Hepatocyte (in vitro differentiated cells): Measurements from ENCODE around the gene C10orf143.

Experiments
- EZH2phosphoT487 ChIP-seq: fragments of 200-600 bp; sonication (generic); IDR thresholded peaks from one replicate; pipeline ENCODE4 v1.6.1; 2018; ENCODE audit warnings: antibody characterized with exemption, mild to moderate bottlenecking, low read depth, moderate library complexity; ENCODE audit not compliant: unreplicated experiment, severe bottlenecking
- TF ChIP-seq, protein P1 (sequence below): fragments of 200-600 bp; sonication (generic); IDR thresholded peaks from 2 replicates; pipeline ENCODE4 v1.5.1; 2016; ENCODE audit warnings: antibody characterized with exemption, mild to moderate bottlenecking; ENCODE audit not compliant: poor library complexity

DNA sequence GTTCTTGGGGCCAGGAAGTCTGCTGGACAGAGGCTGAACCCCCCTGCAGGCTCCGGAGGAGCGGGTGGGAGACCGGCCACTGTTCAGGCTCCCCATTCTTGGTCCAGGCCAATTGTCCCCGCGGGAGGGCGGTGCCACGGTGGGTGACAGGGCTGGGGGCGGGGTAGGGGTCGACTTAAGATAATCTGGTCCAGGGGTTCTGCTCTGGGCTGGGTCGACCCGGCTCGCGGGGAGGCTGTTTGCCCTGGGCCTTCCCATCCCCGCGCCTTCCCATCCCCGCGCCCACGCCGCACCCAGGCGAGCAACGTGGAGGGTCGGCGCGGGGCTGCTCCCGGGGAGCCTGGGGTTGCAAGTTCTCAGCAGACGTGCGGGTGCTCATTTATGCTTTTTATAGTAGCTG, 18.3 kb upstream of the C10orf143 start:
- TF ChIP-seq, protein P1, sequence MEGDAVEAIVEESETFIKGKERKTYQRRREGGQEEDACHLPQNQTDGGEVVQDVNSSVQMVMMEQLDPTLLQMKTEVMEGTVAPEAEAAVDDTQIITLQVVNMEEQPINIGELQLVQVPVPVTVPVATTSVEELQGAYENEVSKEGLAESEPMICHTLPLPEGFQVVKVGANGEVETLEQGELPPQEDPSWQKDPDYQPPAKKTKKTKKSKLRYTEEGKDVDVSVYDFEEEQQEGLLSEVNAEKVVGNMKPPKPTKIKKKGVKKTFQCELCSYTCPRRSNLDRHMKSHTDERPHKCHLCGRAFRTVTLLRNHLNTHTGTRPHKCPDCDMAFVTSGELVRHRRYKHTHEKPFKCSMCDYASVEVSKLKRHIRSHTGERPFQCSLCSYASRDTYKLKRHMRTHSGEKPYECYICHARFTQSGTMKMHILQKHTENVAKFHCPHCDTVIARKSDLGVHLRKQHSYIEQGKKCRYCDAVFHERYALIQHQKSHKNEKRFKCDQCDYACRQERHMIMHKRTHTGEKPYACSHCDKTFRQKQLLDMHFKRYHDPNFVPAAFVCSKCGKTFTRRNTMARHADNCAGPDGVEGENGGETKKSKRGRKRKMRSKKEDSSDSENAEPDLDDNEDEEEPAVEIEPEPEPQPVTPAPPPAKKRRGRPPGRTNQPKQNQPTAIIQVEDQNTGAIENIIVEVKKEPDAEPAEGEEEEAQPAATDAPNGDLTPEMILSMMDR: no peak
- TF ChIP-seq EZH2phosphoT487: no peak
